Vagina (tissue), 2 donors: ENCODE data around the gene DNMBP. TPM values are rescaled to one million over a fixed set of nuclear protein-coding genes. Genes with fewer than 3 reads are reported as not detected.

Source experiments
- DNase-seq, 2 donors: peaks; one replicate each; pipeline ENCODE4 v3.0.0-alpha.2; 2017; ENCODE audit errors: extremely low spot score in 2 of 2
- H3K27ac ChIP-seq: fragments of 200-600 bp; sonication (generic); one replicate; pipeline ENCODE4 v1.5.1; 2019
- H3K27me3 ChIP-seq: fragments of 200-600 bp; sonication (generic); one replicate; pipeline ENCODE4 v1.5.1; 2019
- H3K36me3 ChIP-seq, 2 donors: fragments of 200-600 bp; sonication (generic); one replicate each; pipeline ENCODE4 v1.5.1; 2017 to 2019
- H3K4me1 ChIP-seq: fragments of 200-600 bp; sonication (generic); one replicate; pipeline ENCODE4 v1.5.1; 2019
- H3K4me3 ChIP-seq, 2 donors: fragments of 200-600 bp; sonication (generic); 1 replicate in 1 of 2; 2 replicates in 1 of 2; pipeline ENCODE4 v1.5.1; 2016 to 2019
- H3K9me3 ChIP-seq: fragments of 200-600 bp; sonication (generic); one replicate; pipeline ENCODE4 v1.5.1; 2019
- POLR2A ChIP-seq, 2 donors: fragments of 450-650 bp; IDR thresholded peaks; one replicate each; pipeline ENCODE4 v1.6.1; 2017; ENCODE audit warnings: antibody characterized with exemption in 2 of 2, mild to moderate bottlenecking in 2 of 2, moderate library complexity in 2 of 2
- POLR2AphosphoS5 ChIP-seq, 2 donors: sonication (generic); formaldehyde crosslinking; IDR thresholded peaks; one replicate each; pipeline ENCODE4 v1.9.0; 2017; ENCODE audit warnings: antibody characterized with exemption in 2 of 2, mild to moderate bottlenecking in 2 of 2, low read depth in 1 of 2; ENCODE audit not compliant: insufficient read depth in 1 of 2
- intact Hi-C: fragments of 100-400 bp; cut with DNase I; formaldehyde crosslinking; loops from one replicate; pipeline ENCODE4 v1.15.1; 2023
- total RNA-seq: library from RNA; depleted of rRNA; stranded (reverse); fragments of >200 nt; gene quantifications from one replicate; pipeline ENCODE4 v1.2.3, GENCODE V29; 2016
- TF ChIP-seq, protein P1 (sequence below), 3 experiments: fragments of 450-650 bp in 2 of 3; fragments of 200-600 bp in 1 of 3; sonication (generic) in 1 of 3; IDR thresholded peaks; one replicate each; pipeline ENCODE4 v1.5.1; 2017 to 2019; ENCODE audit warnings: antibody characterized with exemption in 3 of 3, mild to moderate bottlenecking in 2 of 3, moderate library complexity in 2 of 3

Gene DNMBP
- total RNA-seq, 1 donor from 2014 or later, result 31.9 TPM

DNA sequence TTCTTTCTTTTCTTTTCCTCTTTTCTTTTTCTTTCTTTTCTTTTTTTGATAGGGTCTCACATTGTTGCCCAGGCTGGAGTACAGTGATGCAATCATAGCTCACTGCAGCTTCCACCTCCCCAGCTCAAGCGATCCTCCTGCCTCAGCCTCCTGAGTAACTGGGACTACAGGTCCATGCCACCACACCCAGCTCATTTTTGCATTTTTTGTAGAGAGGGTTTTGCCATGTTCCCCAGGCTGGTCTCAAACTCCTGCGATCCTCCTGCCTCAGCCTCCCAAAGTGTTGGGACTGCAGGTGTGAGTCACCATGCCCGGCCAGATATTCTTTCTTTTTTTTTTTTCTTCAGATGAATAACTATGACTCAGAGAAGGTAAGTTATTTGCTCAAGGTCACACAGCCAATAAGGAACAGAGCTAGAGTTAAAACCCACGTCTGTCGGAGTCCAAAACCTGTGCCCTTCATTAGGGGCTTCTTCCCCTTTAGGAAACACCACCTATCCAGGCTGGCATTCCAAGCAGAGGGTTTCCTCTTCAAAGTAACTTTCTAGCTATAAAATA is 28.1 kb upstream of the DNMBP start:
- H3K36me3 ChIP-seq, result no peaks in the 10 kb centered on the region
- no peaks in the 10 kb centered on the region for H3K9me3 ChIP-seq
- H3K4me3 ChIP-seq, result no peak overlapping the region
- intact Hi-C loops, result no loop called here
- no peak overlapping the region for H3K27ac ChIP-seq
- no peak for DNase-seq
- H3K27me3 ChIP-seq, result no peaks in the 10 kb centered on the region
- H3K4me1 ChIP-seq, result peaks cover 12% of the 10 kb centered on the region
- TF ChIP-seq, protein P1, sequence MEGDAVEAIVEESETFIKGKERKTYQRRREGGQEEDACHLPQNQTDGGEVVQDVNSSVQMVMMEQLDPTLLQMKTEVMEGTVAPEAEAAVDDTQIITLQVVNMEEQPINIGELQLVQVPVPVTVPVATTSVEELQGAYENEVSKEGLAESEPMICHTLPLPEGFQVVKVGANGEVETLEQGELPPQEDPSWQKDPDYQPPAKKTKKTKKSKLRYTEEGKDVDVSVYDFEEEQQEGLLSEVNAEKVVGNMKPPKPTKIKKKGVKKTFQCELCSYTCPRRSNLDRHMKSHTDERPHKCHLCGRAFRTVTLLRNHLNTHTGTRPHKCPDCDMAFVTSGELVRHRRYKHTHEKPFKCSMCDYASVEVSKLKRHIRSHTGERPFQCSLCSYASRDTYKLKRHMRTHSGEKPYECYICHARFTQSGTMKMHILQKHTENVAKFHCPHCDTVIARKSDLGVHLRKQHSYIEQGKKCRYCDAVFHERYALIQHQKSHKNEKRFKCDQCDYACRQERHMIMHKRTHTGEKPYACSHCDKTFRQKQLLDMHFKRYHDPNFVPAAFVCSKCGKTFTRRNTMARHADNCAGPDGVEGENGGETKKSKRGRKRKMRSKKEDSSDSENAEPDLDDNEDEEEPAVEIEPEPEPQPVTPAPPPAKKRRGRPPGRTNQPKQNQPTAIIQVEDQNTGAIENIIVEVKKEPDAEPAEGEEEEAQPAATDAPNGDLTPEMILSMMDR (IDR thresholded peaks at IDR 0.05), result no peak
- TF ChIP-seq POLR2A (IDR thresholded peaks at IDR 0.05) (no peak), POLR2AphosphoS5 (IDR thresholded peaks at IDR 0.05; ENCODE audit: insufficient read depth in 1 of 2, low read depth in 1 of 2) (no peak)

DNA sequence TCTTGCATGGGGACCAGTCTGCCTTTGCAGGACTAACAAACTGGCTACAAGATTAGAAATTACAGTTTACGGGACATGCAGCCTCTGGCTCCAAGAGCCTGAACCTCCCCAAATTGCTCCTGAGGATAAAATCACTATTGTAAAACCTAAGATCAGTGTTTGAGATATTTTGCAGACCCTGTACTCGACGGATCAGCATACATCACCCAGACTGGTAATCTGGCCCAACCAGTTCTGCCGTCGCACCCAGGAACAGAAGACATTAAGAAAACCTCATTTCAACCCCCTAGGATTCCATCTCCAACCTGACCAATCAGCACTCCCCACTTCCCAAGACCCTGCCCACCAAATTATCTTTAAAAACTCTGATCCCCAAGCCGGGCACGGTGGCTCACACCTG is 27.1 kb upstream of the DNMBP start:
- intact Hi-C loops, result no loop called here
- Histone ChIP-seq H3K4me1 (peaks cover 2% of the 10 kb centered on the region), H3K4me3 (no peak overlapping the region), H3K27ac (no peak overlapping the region), H3K9me3 (no peaks in the 10 kb centered on the region), H3K36me3 (no peaks in the 10 kb centered on the region), H3K27me3 (no peaks in the 10 kb centered on the region)
- TF ChIP-seq, protein P1 (IDR thresholded peaks at IDR 0.05), result no peak
- TF ChIP-seq POLR2A (IDR thresholded peaks at IDR 0.05), result no peak
- TF ChIP-seq POLR2AphosphoS5 (IDR thresholded peaks at IDR 0.05; ENCODE audit: insufficient read depth in 1 of 2, low read depth in 1 of 2), result no peak
- DNase-seq, result no peak

DNA sequence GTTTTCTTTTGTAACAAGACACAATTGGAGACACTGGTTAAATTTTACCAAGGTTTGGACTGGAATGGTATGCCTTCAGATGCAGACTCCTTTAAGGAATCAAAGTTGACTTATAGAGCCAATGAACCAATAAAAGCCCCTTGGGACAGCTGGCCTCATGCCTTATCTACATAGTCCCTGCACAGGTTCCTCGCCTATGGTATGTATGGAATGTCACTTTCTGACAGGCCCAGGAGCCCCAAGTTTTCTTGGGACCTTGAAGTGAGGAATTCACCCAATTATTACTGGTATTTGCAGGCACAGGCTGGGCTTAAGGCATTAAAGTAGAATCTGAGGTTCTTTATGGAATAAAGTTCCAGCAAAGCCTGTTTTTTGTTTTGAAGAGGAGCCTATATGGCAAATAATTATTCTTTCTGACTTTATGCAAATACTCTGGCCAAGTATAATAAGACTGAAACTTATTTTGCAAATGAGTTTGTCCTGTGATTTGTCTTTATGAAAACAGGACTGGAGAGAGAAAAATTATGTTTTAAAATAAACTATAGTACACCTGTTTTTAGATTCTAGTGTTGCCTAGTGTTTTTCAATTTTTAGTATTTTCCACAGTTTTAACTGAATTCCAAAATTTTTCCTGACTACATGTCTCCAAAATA is 24.1 kb upstream of the DNMBP start:
- TF ChIP-seq POLR2A (IDR thresholded peaks at IDR 0.05), result no peak
- TF ChIP-seq POLR2AphosphoS5 (IDR thresholded peaks at IDR 0.05; ENCODE audit: insufficient read depth in 1 of 2, low read depth in 1 of 2), result no peak
- TF ChIP-seq, protein P1 (IDR thresholded peaks at IDR 0.05), result no peak
- Histone ChIP-seq H3K27me3 (no peaks in the 10 kb centered on the region), H3K4me3 (no peak overlapping the region), H3K36me3 (no peaks in the 10 kb centered on the region), H3K27ac (no peak overlapping the region), H3K4me1 (no peaks in the 10 kb centered on the region), H3K9me3 (no peaks in the 10 kb centered on the region)
- no peak for DNase-seq
- intact Hi-C loops, result no loop called here

DNA sequence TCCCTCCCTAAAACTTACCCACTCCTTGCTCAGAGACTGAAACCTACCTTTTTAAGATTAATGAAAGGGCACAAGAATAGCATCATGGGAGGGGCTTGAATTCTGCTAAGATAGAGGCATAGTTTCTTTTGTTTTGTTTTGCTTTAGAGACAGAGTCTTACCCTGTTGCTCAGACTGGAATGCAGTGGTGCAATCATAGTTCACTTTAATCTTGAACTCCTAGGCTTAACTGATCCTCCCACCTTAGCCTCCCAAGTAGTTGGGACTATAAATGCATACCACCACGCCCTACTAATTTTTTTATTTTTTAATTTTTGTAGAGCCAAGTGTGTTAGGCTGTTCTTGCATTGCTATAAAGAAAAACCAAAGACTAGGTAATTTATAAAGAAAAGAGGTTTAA is 17.7 kb upstream of the DNMBP start:
- Histone ChIP-seq H3K27me3 (no peaks in the 10 kb centered on the region), H3K9me3 (peaks cover 3% of the 10 kb centered on the region), H3K4me3 (no peak overlapping the region), H3K27ac (no peak overlapping the region), H3K4me1 (no peaks in the 10 kb centered on the region), H3K36me3 (no peaks in the 10 kb centered on the region)
- no peak for DNase-seq
- TF ChIP-seq, protein P1 (IDR thresholded peaks at IDR 0.05), result no peak
- TF ChIP-seq POLR2AphosphoS5 (IDR thresholded peaks at IDR 0.05; ENCODE audit: insufficient read depth in 1 of 2, low read depth in 1 of 2) (no peak), POLR2A (IDR thresholded peaks at IDR 0.05) (no peak)
- intact Hi-C loops, result no loop called here

DNA sequence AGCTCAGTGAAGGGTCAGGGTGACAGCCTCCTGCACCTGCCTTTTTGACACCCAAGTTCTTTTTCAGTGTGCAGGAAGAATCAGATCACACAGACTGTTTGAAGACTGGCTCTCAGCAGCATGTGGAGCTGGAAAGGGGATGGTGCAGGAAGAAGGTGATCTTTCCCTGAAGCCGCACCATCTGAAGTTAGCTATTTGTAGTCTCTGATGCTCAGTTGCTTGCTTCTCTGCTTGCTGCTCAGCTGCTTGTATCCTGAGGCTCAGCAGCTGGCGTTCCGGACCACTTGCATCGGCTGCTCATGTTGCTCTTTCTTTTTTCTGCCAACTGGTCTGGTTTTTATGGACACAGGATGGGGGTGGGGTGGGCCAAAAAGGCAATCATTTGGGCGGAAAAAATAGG is 15.8 kb upstream of the DNMBP start:
- no peak overlapping the region for H3K27ac ChIP-seq
- H3K4me1 ChIP-seq, result no peaks in the 10 kb centered on the region
- intact Hi-C loops, result no loop called here
- H3K9me3 ChIP-seq, result peaks cover 3% of the 10 kb centered on the region
- H3K36me3 ChIP-seq, result no peaks in the 10 kb centered on the region
- H3K4me3 ChIP-seq, result no peak overlapping the region
- no peaks in the 10 kb centered on the region for H3K27me3 ChIP-seq
- TF ChIP-seq, protein P1 (IDR thresholded peaks at IDR 0.05), result no peak
- TF ChIP-seq POLR2A (IDR thresholded peaks at IDR 0.05), result no peak
- no peak for TF ChIP-seq POLR2AphosphoS5 (IDR thresholded peaks at IDR 0.05; ENCODE audit: insufficient read depth in 1 of 2, low read depth in 1 of 2)
- DNase-seq, result no peak
